Activated T-helper 2 cell treated with anti-CD3 and anti-CD28 coated beads, Interferon-gamma antibody, Interleukin-2, Interleukin-4, amounts not matched to agents 10 μg/mL and 5 μg/mL and 100 μg/mL, durations not matched to agents 14 hours and 24 hours and 36 hours (primary cell): ENCODE results near the gene GGT5. TPM values are rescaled to one million over a fixed set of nuclear protein-coding genes. Genes with fewer than 3 reads are reported as not detected.
"Not testable (repeated sequence)": the region's sequence is repeated elsewhere in the genome, so short reads cannot be mapped to it uniquely, and the experiment has no call there.

Experiments
- DNase-seq: peaks from one replicate; pipeline ENCODE4 v3.0.0; 2021; ENCODE audit warnings: low spot score
- H3K27ac Mint-ChIP-seq: one replicate; pipeline ENCODE4 v1.8.0; 2021; ENCODE audit warnings: mixed read lengths
- H3K27me3 Mint-ChIP-seq: one replicate; pipeline ENCODE4 v1.8.0; 2021; ENCODE audit warnings: low read depth, mixed read lengths
- H3K36me3 Mint-ChIP-seq: one replicate; pipeline ENCODE4 v1.8.0; 2021; ENCODE audit warnings: low read depth, mixed read lengths
- H3K4me1 Mint-ChIP-seq: one replicate; pipeline ENCODE4 v1.8.0; 2021; ENCODE audit warnings: low read depth, mixed read lengths
- H3K4me3 Mint-ChIP-seq: one replicate; pipeline ENCODE4 v1.8.0; 2021; ENCODE audit warnings: low read depth, mild to moderate bottlenecking, moderate library complexity, mixed read lengths
- H3K9me3 Mint-ChIP-seq: one replicate; pipeline ENCODE4 v1.8.0; 2021; ENCODE audit warnings: mixed read lengths
- intact Hi-C: fragments of 100-400 bp; cut with micrococcal nuclease; formaldehyde crosslinking; loops from one replicate; pipeline ENCODE4 v1.15.1; 2023
- total RNA-seq: library from RNA; stranded (reverse); gene quantifications from 2 replicates; pipeline ENCODE4 v1.2.3, GENCODE V29; 2022

GGT5 gene
- total RNA-seq, 1 donor from 2014 or later = 0.05 TPM

DNA sequence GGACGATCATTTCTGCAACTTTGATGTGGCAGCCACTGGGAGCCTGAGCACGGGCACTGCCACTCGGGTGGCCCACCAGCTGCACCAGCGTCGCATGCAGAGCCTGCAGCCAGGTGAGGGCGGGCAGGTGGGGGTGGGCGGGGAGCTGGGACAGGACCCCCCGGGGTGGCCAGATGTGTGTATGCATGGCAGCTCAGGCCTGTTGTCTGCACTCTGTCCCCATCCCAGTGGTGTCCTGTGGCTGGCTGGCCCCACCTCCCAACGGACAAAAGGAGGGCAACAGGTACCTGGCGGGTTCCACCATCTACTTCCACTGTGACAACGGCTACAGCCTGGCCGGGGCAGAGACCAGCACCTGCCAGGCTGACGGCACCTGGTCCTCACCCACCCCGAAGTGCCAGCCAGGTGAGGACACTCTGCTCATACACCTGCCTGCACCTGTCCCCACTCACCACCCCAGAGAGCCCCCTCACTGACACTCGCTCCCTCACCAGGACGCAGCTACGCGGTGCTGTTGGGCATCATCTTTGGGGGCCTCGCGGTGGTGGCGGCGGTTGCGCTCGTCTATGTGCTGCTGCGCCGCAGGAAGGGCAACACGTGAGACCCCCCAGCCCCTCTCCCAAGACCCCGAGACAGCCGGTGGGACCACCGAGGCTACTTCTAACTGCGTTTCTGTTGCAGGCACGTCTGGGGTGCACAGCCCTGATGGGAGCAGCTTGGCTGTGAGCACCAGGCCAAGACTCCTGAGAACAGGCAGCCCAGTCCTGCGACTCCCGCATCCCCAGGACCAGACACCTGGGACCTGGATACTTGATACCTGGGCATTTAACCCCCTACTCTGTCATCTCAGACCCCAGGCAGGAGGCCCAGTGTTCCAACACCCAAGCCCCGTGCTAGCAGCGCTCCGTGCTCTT, 56.9 kb downstream of the GGT5 start:
- Mint-ChIP-seq H3K27me3 (no peaks in the 10 kb centered on the region), H3K36me3 (no peaks in the 10 kb centered on the region), H3K4me1 (peaks cover 5% of the 10 kb centered on the region), H3K27ac (no peak overlapping the region), H3K4me3 (no peak overlapping the region), H3K9me3 (no peaks in the 10 kb centered on the region)
- intact Hi-C loops = loop anchor here (2.0 kb wide), 1 partner anchor 59 kb away; no protein-coding TSS in a partner anchor
- DNase-seq = no peak

GRCh38 chr22:24186892-24187670, 57.8 kb downstream of the GGT5 start:
- H3K27me3 Mint-ChIP-seq = no peaks in the 10 kb centered on the region
- H3K4me1 Mint-ChIP-seq = peaks cover 5% of the 10 kb centered on the region
- DNase-seq = no peak
- intact Hi-C loops = no loop called here
- H3K27ac Mint-ChIP-seq = no peak overlapping the region
- H3K36me3 Mint-ChIP-seq = no peaks in the 10 kb centered on the region
- H3K4me3 Mint-ChIP-seq = no peak overlapping the region
- H3K9me3 Mint-ChIP-seq = no peaks in the 10 kb centered on the region

DNA sequence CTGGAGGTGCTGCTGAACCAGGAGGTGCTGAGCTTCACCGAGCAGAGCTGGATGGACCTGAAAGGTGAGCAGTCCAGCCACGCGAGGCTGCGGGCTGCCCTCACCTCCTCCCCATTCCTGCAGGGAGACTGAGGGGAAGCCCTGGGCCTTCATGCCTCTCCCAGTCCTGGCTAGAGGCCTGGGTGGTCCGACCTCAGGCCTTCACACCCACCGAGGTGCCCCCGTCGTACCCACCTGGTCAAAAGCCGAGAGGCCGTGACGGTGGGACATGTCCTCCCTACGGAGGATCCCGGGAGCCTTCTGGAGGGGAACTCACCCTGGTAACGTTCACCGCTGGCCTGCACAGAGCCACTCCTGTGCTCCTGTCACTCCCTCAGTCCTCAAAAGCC, 58.5 kb downstream of the GGT5 start:
- H3K4me1 Mint-ChIP-seq = peaks cover 5% of the 10 kb centered on the region
- DNase-seq = no peak
- H3K9me3 Mint-ChIP-seq = no peaks in the 10 kb centered on the region
- intact Hi-C loops = no loop called here
- H3K36me3 Mint-ChIP-seq = no peaks in the 10 kb centered on the region
- H3K4me3 Mint-ChIP-seq = no peak overlapping the region
- no peaks in the 10 kb centered on the region for H3K27me3 Mint-ChIP-seq
- H3K27ac Mint-ChIP-seq = no peak overlapping the region

DNA sequence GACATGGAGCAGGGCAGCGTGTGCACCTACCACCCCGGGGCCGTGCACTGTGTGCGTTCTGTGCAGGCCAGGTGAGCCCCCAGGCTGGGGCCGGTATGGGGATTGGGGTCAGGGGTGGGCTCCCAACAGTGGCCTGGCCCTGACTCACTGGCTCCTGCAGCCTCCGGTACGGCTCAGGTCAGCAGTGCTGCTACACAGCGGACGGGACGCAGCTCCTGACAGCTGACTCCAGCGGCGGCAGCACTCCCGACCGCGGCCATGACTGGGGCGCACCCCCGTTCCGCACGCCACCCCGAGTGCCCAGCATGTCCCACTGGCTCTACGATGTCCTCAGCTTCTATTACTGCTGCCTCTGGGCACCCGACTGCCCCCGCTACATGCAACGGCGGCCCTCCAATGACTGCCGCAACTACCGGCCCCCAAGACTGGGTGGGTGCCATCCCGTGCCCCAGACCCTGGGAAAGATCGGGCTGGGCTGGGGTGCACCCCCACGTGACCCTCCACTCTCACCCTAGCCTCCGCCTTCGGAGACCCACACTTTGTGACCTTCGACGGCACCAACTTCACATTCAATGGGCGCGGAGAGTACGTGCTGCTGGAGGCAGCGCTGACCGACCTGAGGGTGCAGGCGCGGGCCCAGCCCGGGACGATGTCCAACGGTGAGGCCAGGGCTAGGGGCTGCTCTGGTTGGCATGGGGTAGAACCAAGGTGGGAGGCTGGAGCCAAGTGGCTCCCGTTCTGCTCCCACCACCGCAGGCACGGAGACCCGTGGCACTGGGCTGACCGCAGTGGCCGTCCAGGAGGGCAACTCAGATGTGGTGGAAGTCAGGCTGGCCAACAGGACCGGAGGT, 59.2 kb downstream of the GGT5 start:
- intact Hi-C loops = no loop called here
- peaks cover 5% of the 10 kb centered on the region for H3K4me1 Mint-ChIP-seq
- no peak overlapping the region for H3K4me3 Mint-ChIP-seq
- no peaks in the 10 kb centered on the region for H3K27me3 Mint-ChIP-seq
- H3K27ac Mint-ChIP-seq = no peak overlapping the region
- no peaks in the 10 kb centered on the region for H3K36me3 Mint-ChIP-seq
- DNase-seq = no peak
- H3K9me3 Mint-ChIP-seq = no peaks in the 10 kb centered on the region

GRCh38 chr22:24185001-24185500, 59.8 kb downstream of the GGT5 start:
- Mint-ChIP-seq H3K27ac (no peak overlapping the region), H3K27me3 (no peaks in the 10 kb centered on the region), H3K4me1 (peaks cover 5% of the 10 kb centered on the region), H3K9me3 (no peaks in the 10 kb centered on the region), H3K4me3 (no peak overlapping the region), H3K36me3 (no peaks in the 10 kb centered on the region)
- no peak for DNase-seq
- intact Hi-C loops = no loop called here

GRCh38 chr22:24184057-24184798, 60.7 kb downstream of the GGT5 start:
- intact Hi-C loops = no loop called here
- H3K9me3 Mint-ChIP-seq = no peaks in the 10 kb centered on the region
- DNase-seq = no peak
- no peaks in the 10 kb centered on the region for H3K27me3 Mint-ChIP-seq
- no peaks in the 10 kb centered on the region for H3K4me1 Mint-ChIP-seq
- H3K27ac Mint-ChIP-seq = no peak overlapping the region
- no peaks in the 10 kb centered on the region for H3K36me3 Mint-ChIP-seq
- no peak overlapping the region for H3K4me3 Mint-ChIP-seq

DNA sequence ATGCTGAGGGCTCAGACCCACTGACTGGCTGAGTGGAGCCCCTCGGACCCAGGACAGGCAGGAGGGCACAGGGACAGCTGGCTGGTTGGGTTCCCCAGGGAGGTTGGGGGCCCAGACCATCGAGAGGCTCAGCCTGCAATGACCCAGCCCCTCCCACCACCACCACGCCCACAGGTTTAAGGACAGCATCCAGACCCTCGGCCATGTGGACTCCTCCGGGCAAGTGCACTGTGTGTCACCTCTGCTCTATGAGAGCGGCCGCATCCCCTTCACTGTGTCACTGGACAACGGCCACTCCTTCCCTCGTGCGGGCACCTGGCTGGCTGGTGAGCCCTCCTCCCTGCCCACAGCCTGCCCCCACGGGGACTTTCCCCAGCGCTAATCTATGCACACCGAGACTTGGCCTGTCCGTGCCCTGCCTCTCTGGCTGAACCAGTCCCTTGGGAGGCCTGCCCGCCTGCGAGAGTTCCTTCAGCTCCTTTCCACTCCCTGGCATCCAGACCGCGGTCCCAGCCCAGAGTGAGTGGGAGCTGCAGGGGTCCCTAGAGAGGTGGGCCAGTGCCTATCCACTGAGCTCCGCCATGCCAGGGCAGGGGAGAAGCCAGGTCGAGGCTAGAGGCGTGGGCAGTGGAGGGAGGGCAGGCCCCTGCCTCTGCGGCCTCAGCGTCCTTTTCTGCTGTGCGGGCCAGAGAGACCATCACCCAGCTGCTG, 61.4 kb downstream of the GGT5 start:
- Mint-ChIP-seq H3K4me1 (no peaks in the 10 kb centered on the region), H3K27me3 (no peaks in the 10 kb centered on the region), H3K27ac (no peak overlapping the region), H3K36me3 (no peaks in the 10 kb centered on the region), H3K9me3 (no peaks in the 10 kb centered on the region), H3K4me3 (no peak overlapping the region)
- intact Hi-C loops = no loop called here
- no peak for DNase-seq

GRCh38 chr22:24182900-24183246, 62.0 kb downstream of the GGT5 start:
- intact Hi-C loops, H3K9me3 Mint-ChIP-seq, DNase-seq, H3K27me3 Mint-ChIP-seq, H3K36me3 Mint-ChIP-seq, H3K4me3 Mint-ChIP-seq, H3K4me1 Mint-ChIP-seq, H3K27ac Mint-ChIP-seq: not testable (repeated sequence)

- Mint-ChIP-seq H3K27me3 (no peaks in the 10 kb centered on the region), H3K4me1 (no peaks in the 10 kb centered on the region), H3K27ac (no peak overlapping the region), H3K4me3 (no peak overlapping the region), H3K36me3 (no peaks in the 10 kb centered on the region), H3K9me3 (no peaks in the 10 kb centered on the region)
- DNase-seq = no peak
- intact Hi-C loops = no loop called here
Measured at GRCh38 chr22:24181996-24182899, 62.6 kb downstream of the GGT5 start.

- Mint-ChIP-seq H3K27me3 (no peaks in the 10 kb centered on the region), H3K4me3 (no peak within 1 kb of the TSS), H3K9me3 (no peaks in the 10 kb centered on the region), H3K36me3 (no peaks in the 10 kb centered on the region), H3K4me1 (no peaks in the 10 kb centered on the region), H3K27ac (no peak within 1 kb of the TSS)
- intact Hi-C loops = no loop called here
- no peak for DNase-seq
Measured at GRCh38 chr22:24181088-24181995, 63.5 kb downstream of the GGT5 start, which contains the start of gene SUSD2. SUSD2 (plus strand) TSS chr22:24181487; CDS start chr22:24181520, 33 bp downstream.
